NCI-H82 treated with DMSO at 0.1 percent for 48 hours (cell line): ENCODE data around the gene KCNG2.

ENCODE experiments used
- DNase-seq: peaks from one replicate; lab custom pipeline; 2025; ENCODE audit not compliant: unreplicated experiment; lab: John Stamatoyannopoulos, UW

The KCNG2 gene

GRCh38 chr18:79935499-79935898, 137.8 kb downstream of the KCNG2 start:
- DNase-seq = no peak

GRCh38 chr18:79935925-79936324, 138.2 kb downstream of the KCNG2 start:
- DNase-seq = no peak

GRCh38 chr18:79936641-79937040, 138.9 kb downstream of the KCNG2 start:
- no peak for DNase-seq

GRCh38 chr18:79937103-79937860, 139.5 kb downstream of the KCNG2 start:
- no peak for DNase-seq

- DNase-seq = no peak
These were observed 140.5 kb downstream of the KCNG2 start for GRCh38 chr18:79938196-79938595.

GRCh38 chr18:79939096-79939495, 141.4 kb downstream of the KCNG2 start:
- no peak for DNase-seq

- DNase-seq = no peak
These were observed 142.5 kb downstream of the KCNG2 start for GRCh38 chr18:79940126-79940813.

GRCh38 chr18:79940814-79941472, 143.2 kb downstream of the KCNG2 start:
- no peak for DNase-seq

GRCh38 chr18:79941473-79942119, 143.9 kb downstream of the KCNG2 start:
- DNase-seq = no peak

GRCh38 chr18:79942211-79942610, 144.5 kb downstream of the KCNG2 start:
- no peak for DNase-seq

GRCh38 chr18:79942786-79943607, 145.3 kb downstream of the KCNG2 start:
- no peak for DNase-seq

- DNase-seq = no peak
These were observed 145.9 kb downstream of the KCNG2 start for GRCh38 chr18:79943608-79944125.

GRCh38 chr18:79944126-79944731, 146.5 kb downstream of the KCNG2 start:
- DNase-seq = no peak

- DNase-seq = no peak
These were observed 147.0 kb downstream of the KCNG2 start for GRCh38 chr18:79944746-79945117.

- DNase-seq = no peak
These were observed 147.6 kb downstream of the KCNG2 start for GRCh38 chr18:79945118-79946042.

- no peak for DNase-seq
These were observed 149.5 kb downstream of the KCNG2 start for GRCh38 chr18:79947054-79947755.

GRCh38 chr18:79947881-79948610, 150.3 kb downstream of the KCNG2 start:
- DNase-seq = no peak
